ENCODE measurements around the gene CDC42BPA. TPM values are rescaled to one million over a fixed set of nuclear protein-coding genes. Genes with fewer than 3 reads are reported as not detected.

Gene CDC42BPA
- polyA plus RNA-seq, 1 donor (not counting 4 experiments of a cell fraction or from before 2014, with no cell fraction given) = 9.2 TPM

DNA sequence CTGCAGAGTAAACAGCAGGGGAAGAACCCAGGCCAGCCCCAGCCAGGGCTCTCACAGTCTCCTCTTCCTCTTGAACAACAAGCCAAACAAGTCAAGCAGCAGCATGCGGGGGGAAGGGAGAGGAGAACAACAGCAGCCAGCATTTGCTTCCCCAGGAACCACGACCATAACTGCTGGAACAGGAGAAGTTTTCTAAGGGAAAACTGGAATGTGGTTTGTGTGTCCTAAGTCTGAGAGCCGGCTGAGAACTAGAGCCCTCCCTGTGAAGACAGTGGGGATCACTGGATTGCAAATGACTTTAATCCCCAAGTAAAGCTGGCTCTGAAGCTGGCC, 330.0 kb downstream of the CDC42BPA start:
- FAIRE-seq (no peak), DNase-seq (ENCODE audit: low read depth, low spot score) (no peak)
- H3K27ac ChIP-seq (ENCODE audit: control insufficient read depth, insufficient read depth, low read length) = no peak overlapping the region
- H3K79me2 ChIP-seq (ENCODE audit: control insufficient read depth, insufficient read depth, low read length) = no peaks in the 10 kb centered on the region
- H2AFZ ChIP-seq (ENCODE audit: control insufficient read depth, low read length) = no peak overlapping the region
- H3K4me1 ChIP-seq (ENCODE audit: control insufficient read depth, extremely low read depth, insufficient read depth, low read length) = no peaks in the 10 kb centered on the region
- no peaks in the 10 kb centered on the region for H3K9me3 ChIP-seq (ENCODE audit: control insufficient read depth, low read depth, low read length)
- no peaks in the 10 kb centered on the region for H3K27me3 ChIP-seq (ENCODE audit: control insufficient read depth, extremely low read depth, insufficient read depth, low read length)
- H3K4me2 ChIP-seq (ENCODE audit: control insufficient read depth, extremely low read depth, insufficient read depth, low read depth, low read length) = no peak overlapping the region
- no peaks in the 10 kb centered on the region for H3K9me1 ChIP-seq (ENCODE audit: control insufficient read depth, extremely low read depth, insufficient read depth, low read length)
- H3K36me3 ChIP-seq (ENCODE audit: control insufficient read depth in 2 of 2, extremely low read depth in 1 of 2, insufficient read depth in 2 of 2, low read length in 2 of 2) = peaks cover 0 to 4% of the 10 kb centered on the region in 2 experiments
- no peaks in the 10 kb centered on the region for H4K20me1 ChIP-seq (ENCODE audit: control insufficient read depth, extremely low read depth, insufficient read depth, low read length)
- no peak overlapping the region for H3K4me3 ChIP-seq (ENCODE audit: control insufficient read depth in 2 of 3, extremely low read depth in 1 of 3, insufficient read depth in 2 of 3, low read depth in 1 of 3, low read length in 3 of 3)
- dilution Hi-C loops (cut with MboI; ENCODE audit: extremely low pct_ligation_motif_present, low sequenced_read_pairs) = no loop called here
- no peak overlapping the region for H3K9ac ChIP-seq (ENCODE audit: control insufficient read depth, extremely low read depth, insufficient read depth, low read length)
- TF ChIP-seq, protein P1, sequence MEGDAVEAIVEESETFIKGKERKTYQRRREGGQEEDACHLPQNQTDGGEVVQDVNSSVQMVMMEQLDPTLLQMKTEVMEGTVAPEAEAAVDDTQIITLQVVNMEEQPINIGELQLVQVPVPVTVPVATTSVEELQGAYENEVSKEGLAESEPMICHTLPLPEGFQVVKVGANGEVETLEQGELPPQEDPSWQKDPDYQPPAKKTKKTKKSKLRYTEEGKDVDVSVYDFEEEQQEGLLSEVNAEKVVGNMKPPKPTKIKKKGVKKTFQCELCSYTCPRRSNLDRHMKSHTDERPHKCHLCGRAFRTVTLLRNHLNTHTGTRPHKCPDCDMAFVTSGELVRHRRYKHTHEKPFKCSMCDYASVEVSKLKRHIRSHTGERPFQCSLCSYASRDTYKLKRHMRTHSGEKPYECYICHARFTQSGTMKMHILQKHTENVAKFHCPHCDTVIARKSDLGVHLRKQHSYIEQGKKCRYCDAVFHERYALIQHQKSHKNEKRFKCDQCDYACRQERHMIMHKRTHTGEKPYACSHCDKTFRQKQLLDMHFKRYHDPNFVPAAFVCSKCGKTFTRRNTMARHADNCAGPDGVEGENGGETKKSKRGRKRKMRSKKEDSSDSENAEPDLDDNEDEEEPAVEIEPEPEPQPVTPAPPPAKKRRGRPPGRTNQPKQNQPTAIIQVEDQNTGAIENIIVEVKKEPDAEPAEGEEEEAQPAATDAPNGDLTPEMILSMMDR (optimal IDR thresholded peaks at IDR 0.05 in 1 of 3, IDR thresholded peaks at IDR 0.05 in 1 of 3, conservative IDR thresholded peaks at IDR 0.05 in 1 of 3; ENCODE audit: extremely low read depth in 1 of 3, insufficient read depth in 2 of 3, low read length in 3 of 3) = no peak
- TF ChIP-seq EZH2 (IDR thresholded peaks at IDR 0.05; ENCODE audit: low read length) = no peak

GRCh38 chr1:226987623-226988333, 330.5 kb downstream of the CDC42BPA start:
- Histone ChIP-seq H3K27me3 (ENCODE audit: control insufficient read depth, extremely low read depth, insufficient read depth, low read length) (no peaks in the 10 kb centered on the region), H3K4me2 (ENCODE audit: control insufficient read depth, extremely low read depth, insufficient read depth, low read depth, low read length) (no peak overlapping the region), H3K9ac (ENCODE audit: control insufficient read depth, extremely low read depth, insufficient read depth, low read length) (no peak overlapping the region), H3K27ac (ENCODE audit: control insufficient read depth, insufficient read depth, low read length) (no peak overlapping the region), H3K4me3 (ENCODE audit: control insufficient read depth in 2 of 3, extremely low read depth in 1 of 3, insufficient read depth in 2 of 3, low read depth in 1 of 3, low read length in 3 of 3) (no peak overlapping the region), H4K20me1 (ENCODE audit: control insufficient read depth, extremely low read depth, insufficient read depth, low read length) (no peaks in the 10 kb centered on the region), H3K4me1 (ENCODE audit: control insufficient read depth, extremely low read depth, insufficient read depth, low read length) (no peaks in the 10 kb centered on the region), H2AFZ (ENCODE audit: control insufficient read depth, low read length) (no peak overlapping the region), H3K9me3 (ENCODE audit: control insufficient read depth, low read depth, low read length) (no peaks in the 10 kb centered on the region), H3K79me2 (ENCODE audit: control insufficient read depth, insufficient read depth, low read length) (no peaks in the 10 kb centered on the region), H3K9me1 (ENCODE audit: control insufficient read depth, extremely low read depth, insufficient read depth, low read length) (no peaks in the 10 kb centered on the region), H3K36me3 (ENCODE audit: control insufficient read depth in 2 of 2, extremely low read depth in 1 of 2, insufficient read depth in 2 of 2, low read length in 2 of 2) (peaks cover 0 to 4% of the 10 kb centered on the region in 2 experiments)
- TF ChIP-seq, protein P1 (optimal IDR thresholded peaks at IDR 0.05 in 1 of 3, IDR thresholded peaks at IDR 0.05 in 1 of 3, conservative IDR thresholded peaks at IDR 0.05 in 1 of 3; ENCODE audit: extremely low read depth in 1 of 3, insufficient read depth in 2 of 3, low read length in 3 of 3) = no peak
- TF ChIP-seq EZH2 (IDR thresholded peaks at IDR 0.05; ENCODE audit: low read length) = no peak
- DNase-seq (ENCODE audit: low read depth, low spot score) (no peak), FAIRE-seq (no peak)
- dilution Hi-C loops (cut with MboI; ENCODE audit: extremely low pct_ligation_motif_present, low sequenced_read_pairs) = no loop called here
